Neural cell (in vitro differentiated cells): ENCODE results near the gene PRUNE2. TPM values are rescaled to one million over a fixed set of nuclear protein-coding genes. Genes with fewer than 3 reads are reported as not detected.

ENCODE experiments used
- H2AFZ ChIP-seq: fragments of 200-600, 300-800 bp; sonication (generic), shearing (Covaris generic); 2 replicates; pipeline ENCODE4 v1.6.0; 2014; ENCODE audit warnings: low read depth, mild to moderate bottlenecking, antibody characterized with exemption, low read length, moderate library complexity
- H3F3A ChIP-seq: fragments of 200-600 bp; shearing (Covaris generic); 2 replicates; pipeline ENCODE4 v1.6.1; 2016; ENCODE audit warnings: mild to moderate bottlenecking, moderate library complexity, mixed read lengths, antibody characterized with exemption, low read length; ENCODE audit not compliant: insufficient read depth, poor library complexity, severe bottlenecking
- H3K27ac ChIP-seq: fragments of 200-600, 300-800 bp; sonication (generic), shearing (Covaris generic); 2 replicates; pipeline ENCODE4 v1.5.1; 2014; ENCODE audit warnings: mild to moderate bottlenecking, low read length, moderate library complexity
- H3K27me3 ChIP-seq: fragments of 300-800, 200-600 bp; sonication (generic), shearing (Covaris generic); 2 replicates; pipeline ENCODE4 v1.6.0; 2014; ENCODE audit warnings: mild to moderate bottlenecking, low read depth, low read length, moderate library complexity; ENCODE audit not compliant: insufficient read depth
- H3K36me3 ChIP-seq: fragments of 300-800, 200-600 bp; sonication (generic), shearing (Covaris generic); 2 replicates; pipeline ENCODE4 v1.5.1; 2014; ENCODE audit warnings: mild to moderate bottlenecking, antibody characterized with exemption, low read length, moderate library complexity; ENCODE audit not compliant: insufficient read depth
- H3K4me2 ChIP-seq: fragments of 300-800, 200-600 bp; sonication (generic), shearing (Covaris generic); 2 replicates; pipeline ENCODE4 v1.6.0; 2014; ENCODE audit warnings: mild to moderate bottlenecking, low read length
- H3K4me3 ChIP-seq: fragments of 300-800, 200-600 bp; sonication (generic), shearing (Covaris generic); 2 replicates; pipeline ENCODE4 v1.5.1; 2014; ENCODE audit warnings: mild to moderate bottlenecking, low read length, moderate library complexity
- H3K79me2 ChIP-seq: fragments of 200-600 bp; shearing (Covaris generic); replicated peaks from 2 replicates; pipeline ENCODE4 v1.6.0; 2014; ENCODE audit warnings: mild to moderate bottlenecking, low read length, moderate library complexity; ENCODE audit not compliant: insufficient read depth
- H3K9ac ChIP-seq: fragments of 300-800, 200-600 bp; sonication (generic), shearing (Covaris generic); 2 replicates; pipeline ENCODE4 v1.6.1; 2016; ENCODE audit warnings: mild to moderate bottlenecking, low read length, mixed read lengths
- H3K9me2 ChIP-seq: fragments of 200-600 bp; shearing (Covaris generic); 2 replicates; pipeline ENCODE4 v1.6.1; 2016; ENCODE audit warnings: mild to moderate bottlenecking, low read length, mixed read lengths; ENCODE audit not compliant: insufficient read depth
- H3K9me3 ChIP-seq: fragments of 200-600, 300-800 bp; sonication (generic), shearing (Covaris generic); 2 replicates; pipeline ENCODE4 v1.6.1; 2016; ENCODE audit warnings: mild to moderate bottlenecking, mixed run types, low read length, moderate library complexity, mixed read lengths
- H4K20me1 ChIP-seq: fragments of 200-600 bp; shearing (Covaris generic); 2 replicates; pipeline ENCODE4 v1.6.1; 2016; ENCODE audit warnings: mild to moderate bottlenecking, mixed run types; ENCODE audit not compliant: insufficient read depth
- CTCF ChIP-seq: fragments of 450-650 bp; IDR thresholded peaks from 2 replicates; pipeline ENCODE4 v1.5.1; 2014; ENCODE audit warnings: antibody characterized with exemption, mild to moderate bottlenecking, moderate library complexity; ENCODE audit not compliant: poor library complexity, severe bottlenecking
- EP300 ChIP-seq: fragments of 450-650 bp; conservative IDR thresholded peaks from 2 replicates; pipeline ENCODE4 v1.6.1; 2014; ENCODE audit warnings: antibody characterized with exemption, mild to moderate bottlenecking, moderate library complexity; ENCODE audit not compliant: poor library complexity, severe bottlenecking
- EZH2 ChIP-seq: fragments of 200-600, 300-800 bp; shearing (Covaris generic), sonication (generic); IDR thresholded peaks from 2 replicates; pipeline ENCODE4 v1.6.1; 2014; ENCODE audit warnings: antibody characterized with exemption, low read length, borderline replicate concordance, mild to moderate bottlenecking; ENCODE audit not compliant: insufficient read depth, poor library complexity, severe bottlenecking
- MXI1 ChIP-seq: fragments of 450-650 bp; conservative IDR thresholded peaks from 2 replicates; pipeline ENCODE4 v1.6.1; 2014; ENCODE audit warnings: antibody characterized with exemption, mild to moderate bottlenecking; ENCODE audit not compliant: poor library complexity, severe bottlenecking
- POLR2AphosphoS5 ChIP-seq: IDR thresholded peaks from 2 replicates; pipeline ENCODE4 v1.6.1; 2012
- RAD21 ChIP-seq: fragments of 450-650 bp; conservative IDR thresholded peaks from 2 replicates; pipeline ENCODE4 v1.6.1; 2014; ENCODE audit warnings: antibody characterized with exemption, mild to moderate bottlenecking, moderate library complexity
- REST ChIP-seq: IDR thresholded peaks from 2 replicates; pipeline ENCODE4 v1.6.1; 2012; ENCODE audit warnings: borderline replicate concordance
- SMC3 ChIP-seq: fragments of 450-650 bp; conservative IDR thresholded peaks from 2 replicates; pipeline ENCODE4 v1.6.1; 2014; ENCODE audit warnings: antibody characterized with exemption, mild to moderate bottlenecking, moderate library complexity; ENCODE audit not compliant: poor library complexity
- TAF1 ChIP-seq: IDR thresholded peaks from 2 replicates; pipeline ENCODE4 v1.6.1; 2012; ENCODE audit warnings: low read depth
- polyA plus RNA-seq: library from polyadenylated mRNA; depleted of rRNA; stranded (reverse); fragments of >200 nt; gene quantifications from 2 replicates; pipeline ENCODE4 v1.2.3, GENCODE V29; 2014

PRUNE2 gene
- polyA plus RNA-seq, 1 donor from 2014 or later = 9.7 TPM

GRCh38 chr9:76729980-76730737 is 175.8 kb downstream of the PRUNE2 start:
- Histone ChIP-seq H3K9me3 (no peaks in the 10 kb centered on the region), H3K27me3 (no peaks in the 10 kb centered on the region), H3K4me2 (no peak overlapping the region), H3K36me3 (no peaks in the 10 kb centered on the region), H3K4me3 (no peak overlapping the region), H3F3A (no peaks in the 10 kb centered on the region), H2AFZ (no peak overlapping the region), H4K20me1 (no peaks in the 10 kb centered on the region), H3K9ac (no peak overlapping the region), H3K79me2 (no peaks in the 10 kb centered on the region), H3K9me2 (no peaks in the 10 kb centered on the region), H3K27ac (no peak overlapping the region)
- no peak for TF ChIP-seq SMC3
- TF ChIP-seq REST = no peak
- TF ChIP-seq EZH2 = no peak
- TF ChIP-seq MXI1 = no peak
- TF ChIP-seq POLR2AphosphoS5 = no peak
- TF ChIP-seq CTCF = no peak
- TF ChIP-seq EP300 = no peak
- TF ChIP-seq RAD21 = no peak
- no peak for TF ChIP-seq TAF1

- Histone ChIP-seq H3F3A (no peaks in the 10 kb centered on the region), H3K36me3 (no peaks in the 10 kb centered on the region), H4K20me1 (no peaks in the 10 kb centered on the region), H3K4me2 (no peak overlapping the region), H3K9me2 (no peaks in the 10 kb centered on the region), H3K27ac (no peak overlapping the region), H3K27me3 (no peaks in the 10 kb centered on the region), H3K4me3 (no peak overlapping the region), H3K79me2 (no peaks in the 10 kb centered on the region), H3K9ac (no peak overlapping the region), H2AFZ (no peak overlapping the region), H3K9me3 (no peaks in the 10 kb centered on the region)
- no peak for TF ChIP-seq EP300
- no peak for TF ChIP-seq POLR2AphosphoS5
- TF ChIP-seq EZH2 = no peak
- no peak for TF ChIP-seq MXI1
- no peak for TF ChIP-seq CTCF
- no peak for TF ChIP-seq SMC3
- no peak for TF ChIP-seq RAD21
- TF ChIP-seq REST = no peak
- TF ChIP-seq TAF1 = no peak
Observed at GRCh38 chr9:76729116-76729515, 176.8 kb downstream of the PRUNE2 start.
